Activated CD8-positive, alpha-beta T cell treated with anti-CD3 and anti-CD28 coated beads, Interleukin-2, amount 10 ng/mL, durations not matched to agents 7 days and 5 days (primary cell): ENCODE results near the gene CSNK2A2. TPM values are rescaled to one million over a fixed set of nuclear protein-coding genes. Genes with fewer than 3 reads are reported as not detected.

Experiments
- ATAC-seq: fragments of 150-1000 bp; cut with Tn5 transposase; one replicate; pipeline ENCODE4 v1.10.0; 2021; ENCODE audit warnings: moderate library complexity
- CTCF ChIA-PET: fragments of 350-600 bp; sonication (Branson Sonifier 250); formaldehyde crosslinking; loops from one replicate; lab custom pipeline; 2021; ENCODE audit warnings: antibody characterized with exemption; lab: Charles Lee
- POLR2A ChIA-PET: fragments of 350-600 bp; sonication (Branson Sonifier 250); formaldehyde crosslinking; loops from one replicate; lab custom pipeline; 2021; ENCODE audit warnings: antibody characterized with exemption; lab: Charles Lee
- DNase-seq: peaks from one replicate; pipeline ENCODE4 v3.0.0-alpha.2; 2020
- H3K27ac Mint-ChIP-seq: one replicate; pipeline ENCODE4 v1.8.0; 2021; ENCODE audit warnings: mild to moderate bottlenecking, mixed read lengths
- H3K27me3 Mint-ChIP-seq: one replicate; pipeline ENCODE4 v1.8.0; 2021; ENCODE audit warnings: low read depth, mixed read lengths
- H3K36me3 Mint-ChIP-seq: one replicate; pipeline ENCODE4 v1.8.0; 2021; ENCODE audit warnings: low read depth, mixed read lengths
- H3K4me1 Mint-ChIP-seq: one replicate; pipeline ENCODE4 v1.8.0; 2021; ENCODE audit warnings: low read depth, mixed read lengths
- H3K4me3 Mint-ChIP-seq: one replicate; pipeline ENCODE4 v1.8.0; 2021; ENCODE audit warnings: mild to moderate bottlenecking, mixed read lengths
- H3K9me3 Mint-ChIP-seq: one replicate; pipeline ENCODE4 v1.8.0; 2022; ENCODE audit warnings: mixed read lengths; ENCODE audit not compliant: insufficient read depth
- total RNA-seq, 2 experiments: library from RNA; stranded (reverse); gene quantifications; one replicate each; pipeline ENCODE4 v1.2.3, GENCODE V29; 2021

CSNK2A2 gene
- total RNA-seq, result 10 to 100 TPM; 62.2 to 67.1 TPM

GRCh38 chr16:58198022-58198683 is at the start of gene CSNK2A2:
CSNK2A2 (minus strand) TSS chr16:58198106; CDS start chr16:58197736, 370 bp downstream.
- Mint-ChIP-seq H3K36me3 (peaks cover 28% of the 10 kb centered on the region), H3K9me3 (no peaks in the 10 kb centered on the region), H3K4me3 (peak within 1 kb of the TSS; percentile 80), H3K27me3 (peaks cover 22% of the 10 kb centered on the region), H3K27ac (peak within 1 kb of the TSS; percentile 81), H3K4me1 (peaks cover 26% of the 10 kb centered on the region)
- ChIA-PET CTCF (interaction anchor here (0.8 to 1.4 kb wide), 2 partner anchors 72 to 88 kb away, joined by 3 read pairs; no protein-coding TSS in a partner anchor), POLR2A (no interaction called here)
- ATAC-seq (peak; percentile 93), DNase-seq (peak; percentile 73)

- Mint-ChIP-seq H3K27me3 (peaks cover 33% of the 10 kb centered on the region), H3K9me3 (no peaks in the 10 kb centered on the region), H3K27ac (no peak overlapping the region), H3K4me3 (no peak overlapping the region), H3K4me1 (peaks cover 7% of the 10 kb centered on the region), H3K36me3 (no peaks in the 10 kb centered on the region)
- ChIA-PET CTCF (no interaction called here), POLR2A (no interaction called here)
- ATAC-seq (no peak), DNase-seq (no peak)
These were observed 45.7 kb upstream of the CSNK2A2 start for GRCh38 chr16:58243528-58244004.

DNA sequence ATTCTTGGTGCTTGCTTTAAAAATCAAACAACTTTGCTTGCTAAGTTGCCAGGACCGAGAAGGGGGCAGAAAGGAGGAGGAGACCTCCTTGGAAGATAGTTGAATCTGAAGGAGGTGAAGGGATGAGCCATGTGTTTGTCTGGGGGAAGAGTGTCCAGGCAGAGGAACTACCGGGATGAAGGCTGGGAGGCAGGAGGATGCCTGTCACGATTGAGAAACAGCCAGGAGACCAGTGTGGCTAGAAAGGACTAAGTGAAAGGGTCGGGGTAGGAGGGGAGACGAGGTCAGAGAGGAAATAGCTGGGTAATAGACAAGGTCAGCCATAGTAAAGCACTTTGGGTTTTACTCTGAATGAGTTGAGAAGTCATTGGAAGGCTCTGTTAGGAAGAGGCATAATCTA is 38.9 kb upstream of the CSNK2A2 start:
- no peaks in the 10 kb centered on the region for H3K36me3 Mint-ChIP-seq
- no peaks in the 10 kb centered on the region for H3K9me3 Mint-ChIP-seq
- peak; percentile 14 for ATAC-seq
- no peak overlapping the region for H3K27ac Mint-ChIP-seq
- POLR2A ChIA-PET, result no interaction called here
- CTCF ChIA-PET, result no interaction called here
- DNase-seq, result no peak
- peaks cover 13% of the 10 kb centered on the region for H3K4me1 Mint-ChIP-seq
- peaks cover 45% of the 10 kb centered on the region for H3K27me3 Mint-ChIP-seq
- no peak overlapping the region for H3K4me3 Mint-ChIP-seq

DNA sequence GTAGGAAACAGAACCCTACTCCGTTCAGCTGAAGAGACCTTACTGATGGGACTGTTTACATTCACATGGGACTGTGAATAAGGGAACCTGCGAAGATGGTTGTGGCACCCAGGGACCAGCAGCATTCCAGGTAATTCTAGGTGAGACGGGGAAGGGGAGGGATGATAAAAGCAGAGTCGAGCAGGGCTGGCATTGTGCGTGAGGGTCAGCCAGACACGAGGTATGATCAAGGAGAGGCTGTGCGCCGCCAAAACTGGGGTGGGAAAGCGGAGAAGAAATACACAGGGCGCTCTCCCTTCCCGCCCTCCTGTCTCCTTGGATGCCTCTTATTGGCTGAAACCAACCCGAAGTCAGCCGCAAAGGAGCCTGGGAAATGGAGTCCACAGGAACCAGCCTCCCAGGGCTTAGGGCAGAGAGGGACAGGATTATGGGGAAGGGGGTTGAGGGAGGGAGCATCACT is 38.4 kb upstream of the CSNK2A2 start:
- no peaks in the 10 kb centered on the region for H3K9me3 Mint-ChIP-seq
- ATAC-seq (peak; percentile 95), DNase-seq (peak; percentile 74)
- H3K4me1 Mint-ChIP-seq, result peaks cover 13% of the 10 kb centered on the region
- POLR2A ChIA-PET, result interaction anchor here (0.6 kb wide), 1 partner anchor 17 kb away, joined by 3 read pairs; no protein-coding TSS in a partner anchor
- H3K27ac Mint-ChIP-seq, result no peak overlapping the region
- H3K36me3 Mint-ChIP-seq, result no peaks in the 10 kb centered on the region
- H3K27me3 Mint-ChIP-seq, result peaks cover 40% of the 10 kb centered on the region
- CTCF ChIA-PET, result no interaction called here
- H3K4me3 Mint-ChIP-seq, result peak overlapping the region; percentile 79

GRCh38 chr16:58235663-58236062 is 37.8 kb upstream of the CSNK2A2 start:
- Mint-ChIP-seq H3K9me3 (no peaks in the 10 kb centered on the region), H3K27me3 (peaks cover 40% of the 10 kb centered on the region), H3K27ac (no peak overlapping the region), H3K4me3 (peak overlapping the region; percentile 79), H3K4me1 (peaks cover 13% of the 10 kb centered on the region), H3K36me3 (no peaks in the 10 kb centered on the region)
- ATAC-seq, result no peak
- POLR2A ChIA-PET, result no interaction called here
- DNase-seq, result no peak
- CTCF ChIA-PET, result no interaction called here

GRCh38 chr16:58234831-58235595 is 37.1 kb upstream of the CSNK2A2 start:
- Mint-ChIP-seq H3K9me3 (no peaks in the 10 kb centered on the region), H3K4me3 (no peak overlapping the region), H3K27me3 (peaks cover 37% of the 10 kb centered on the region), H3K4me1 (peaks cover 13% of the 10 kb centered on the region), H3K36me3 (no peaks in the 10 kb centered on the region), H3K27ac (no peak overlapping the region)
- ChIA-PET CTCF (no interaction called here), POLR2A (no interaction called here)
- DNase-seq, result no peak
- ATAC-seq, result no peak

- Mint-ChIP-seq H3K27ac (no peak overlapping the region), H3K9me3 (no peaks in the 10 kb centered on the region), H3K4me3 (no peak overlapping the region), H3K27me3 (peaks cover 14% of the 10 kb centered on the region), H3K36me3 (no peaks in the 10 kb centered on the region), H3K4me1 (no peaks in the 10 kb centered on the region)
- CTCF ChIA-PET, result no interaction called here
- ATAC-seq (no peak), DNase-seq (no peak)
- POLR2A ChIA-PET, result no interaction called here
These were observed 32.4 kb upstream of the CSNK2A2 start for GRCh38 chr16:58230259-58230658.

GRCh38 chr16:58226790-58227189 is 28.9 kb upstream of the CSNK2A2 start:
- DNase-seq, result no peak
- no peaks in the 10 kb centered on the region for H3K36me3 Mint-ChIP-seq
- H3K4me1 Mint-ChIP-seq, result no peaks in the 10 kb centered on the region
- ATAC-seq, result no peak
- H3K4me3 Mint-ChIP-seq, result no peak overlapping the region
- no peak overlapping the region for H3K27ac Mint-ChIP-seq
- POLR2A ChIA-PET, result no interaction called here
- CTCF ChIA-PET, result no interaction called here
- H3K27me3 Mint-ChIP-seq, result peaks cover 2% of the 10 kb centered on the region
- H3K9me3 Mint-ChIP-seq, result no peaks in the 10 kb centered on the region

- POLR2A ChIA-PET, result no interaction called here
- ATAC-seq (no peak), DNase-seq (no peak)
- Mint-ChIP-seq H3K9me3 (no peaks in the 10 kb centered on the region), H3K36me3 (no peaks in the 10 kb centered on the region), H3K4me1 (no peaks in the 10 kb centered on the region), H3K4me3 (no peak overlapping the region), H3K27ac (no peak overlapping the region), H3K27me3 (peaks cover 4% of the 10 kb centered on the region)
- CTCF ChIA-PET, result no interaction called here
These were observed 28.2 kb upstream of the CSNK2A2 start for GRCh38 chr16:58225965-58226602.

DNA sequence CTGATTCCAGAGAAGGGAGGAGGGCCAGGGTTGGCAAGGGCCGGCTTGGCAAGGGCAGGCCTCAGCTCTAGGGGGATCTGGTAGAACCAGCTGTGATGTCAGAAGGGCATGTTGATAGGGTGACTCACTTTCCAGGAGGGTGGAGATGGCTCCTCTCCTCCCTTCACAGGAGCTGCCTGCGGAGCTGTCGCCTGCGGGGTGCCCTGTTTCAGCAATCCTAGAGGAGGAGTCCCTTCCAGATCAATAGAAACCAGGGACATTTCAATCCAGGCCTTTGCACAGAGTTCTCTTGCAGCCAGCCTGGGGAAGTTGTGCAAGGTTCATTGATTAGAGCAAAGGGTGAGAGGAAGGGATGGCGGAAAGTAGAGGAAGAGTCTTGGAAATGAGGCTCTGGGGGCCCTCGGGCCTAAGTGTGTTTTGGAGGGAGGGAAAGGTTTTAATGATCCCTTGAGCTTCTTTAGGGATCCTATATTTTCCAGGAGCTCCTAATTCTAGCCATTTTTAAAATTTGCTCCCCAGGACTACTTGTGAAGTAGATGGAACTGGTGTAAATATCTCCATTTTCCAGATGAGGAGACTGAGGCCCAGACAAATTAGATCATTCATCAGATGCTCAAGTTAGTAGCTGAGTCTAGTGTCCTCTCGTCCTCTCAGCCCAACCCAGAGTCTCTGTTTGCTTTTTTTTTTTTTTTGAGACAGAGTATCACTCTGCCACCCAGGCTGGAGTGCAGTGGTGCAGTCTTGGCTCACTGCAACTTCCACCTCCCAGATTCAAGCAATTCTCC is 24.8 kb upstream of the CSNK2A2 start:
- Mint-ChIP-seq H3K4me1 (no peaks in the 10 kb centered on the region), H3K9me3 (no peaks in the 10 kb centered on the region)
- CTCF ChIA-PET, result no interaction called here

DNA sequence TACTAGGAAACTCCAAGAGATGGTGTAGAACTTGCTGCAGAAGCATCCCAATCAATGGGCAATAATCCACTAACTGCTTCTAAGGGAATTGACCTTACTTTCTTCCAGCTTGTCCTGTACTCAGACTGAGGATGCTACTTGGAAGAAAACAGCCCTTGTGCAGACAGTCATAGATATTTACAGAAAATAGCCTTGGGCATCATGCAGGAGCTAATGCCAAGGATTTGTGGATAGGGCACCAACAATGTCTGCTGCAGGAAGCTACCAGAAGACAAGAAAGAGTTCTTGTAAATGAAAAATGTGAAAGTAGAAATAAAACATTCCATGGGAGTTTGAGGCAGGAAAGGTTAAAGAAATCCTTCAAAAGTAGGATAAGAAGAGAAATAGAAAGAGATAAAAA is 21.5 kb upstream of the CSNK2A2 start:
- H3K27ac Mint-ChIP-seq, result no peak overlapping the region
- H3K4me1 Mint-ChIP-seq, result no peaks in the 10 kb centered on the region
- no peaks in the 10 kb centered on the region for H3K36me3 Mint-ChIP-seq
- POLR2A ChIA-PET, result interaction anchor here (0.7 kb wide), 1 partner anchor 17 kb away, joined by 3 read pairs; no protein-coding TSS in a partner anchor
- CTCF ChIA-PET, result no interaction called here
- ATAC-seq (no peak), DNase-seq (no peak)
- peaks cover 21% of the 10 kb centered on the region for H3K27me3 Mint-ChIP-seq
- H3K9me3 Mint-ChIP-seq, result no peaks in the 10 kb centered on the region
- no peak overlapping the region for H3K4me3 Mint-ChIP-seq

More for the DNA sequence above, 24.8 kb upstream of the CSNK2A2 start:
- POLR2A ChIA-PET, result no interaction called here
- no peak for DNase-seq
- Mint-ChIP-seq H3K36me3 (no peaks in the 10 kb centered on the region), H3K27me3 (peaks cover 18% of the 10 kb centered on the region), H3K4me3 (no peak overlapping the region), H3K27ac (no peak overlapping the region)
- no peak for ATAC-seq
